Fibroblast of lung (primary cell): ENCODE measurements around the gene KDM5D.

Experiments
- CTCF ChIP-seq, 2 donors: IDR thresholded peaks in 1 of 2; conservative IDR thresholded peaks in 1 of 2; 1 replicate in 1 of 2; 2 replicates in 1 of 2; pipeline ENCODE4 v1.5.1; 2011 to 2012; ENCODE audit warnings: low read length in 2 of 2, control low read depth in 1 of 2, inconsistent platforms in 1 of 2, low read depth in 1 of 2, mild to moderate bottlenecking in 1 of 2
- EZH2 ChIP-seq: IDR thresholded peaks from 2 replicates; pipeline ENCODE4 v1.5.1; 2012; ENCODE audit warnings: low read length, control low read depth, mild to moderate bottlenecking; ENCODE audit errors: missing control alignments

DNA sequence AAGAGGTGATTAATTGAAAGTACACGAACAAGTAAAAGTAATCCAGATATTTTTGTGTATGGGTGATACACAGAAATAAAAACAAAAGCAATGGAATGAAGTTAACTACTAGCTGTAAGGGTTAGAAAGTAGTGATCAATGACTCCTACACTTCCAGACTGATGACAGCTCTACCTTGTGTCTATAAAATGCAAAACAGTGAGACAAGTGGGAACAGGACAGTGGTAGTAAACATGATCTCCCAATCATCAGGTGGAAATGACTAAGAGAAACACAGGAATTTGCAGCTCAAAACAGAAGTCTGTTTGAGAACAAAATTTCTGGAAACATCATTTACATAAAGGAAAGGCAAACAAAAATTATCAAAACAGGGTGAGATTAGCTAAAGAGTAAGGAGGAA is 10.1 kb downstream of the KDM5D start:
- TF ChIP-seq EZH2 (no peak), CTCF (conservative IDR thresholded peaks at IDR 0.05 in 1 of 2, IDR thresholded peaks at IDR 0.05 in 1 of 2; ENCODE audit: low read depth in 1 of 2, low read length in 2 of 2) (no peak)
